Breast epithelium (tissue), 3 donors: ENCODE data around the gene TMEM170B.

Experiments used
- POLR2A ChIP-seq: fragments of 450-650 bp; IDR thresholded peaks from one replicate; pipeline ENCODE4 v1.6.1; 2016; ENCODE audit warnings: antibody characterized with exemption, mild to moderate bottlenecking, moderate library complexity
- POLR2AphosphoS5 ChIP-seq, 3 donors: sonication (generic); formaldehyde crosslinking; IDR thresholded peaks; one replicate each; pipeline ENCODE4 v1.6.1; 2017; ENCODE audit warnings: antibody characterized with exemption in 3 of 3
- TF ChIP-seq, protein P1 (sequence below), 3 donors: fragments of 450-650 bp; IDR thresholded peaks; one replicate each; pipeline ENCODE4 v1.5.1; 2016 to 2017; ENCODE audit warnings: antibody characterized with exemption in 3 of 3, mild to moderate bottlenecking in 3 of 3, moderate library complexity in 3 of 3

DNA sequence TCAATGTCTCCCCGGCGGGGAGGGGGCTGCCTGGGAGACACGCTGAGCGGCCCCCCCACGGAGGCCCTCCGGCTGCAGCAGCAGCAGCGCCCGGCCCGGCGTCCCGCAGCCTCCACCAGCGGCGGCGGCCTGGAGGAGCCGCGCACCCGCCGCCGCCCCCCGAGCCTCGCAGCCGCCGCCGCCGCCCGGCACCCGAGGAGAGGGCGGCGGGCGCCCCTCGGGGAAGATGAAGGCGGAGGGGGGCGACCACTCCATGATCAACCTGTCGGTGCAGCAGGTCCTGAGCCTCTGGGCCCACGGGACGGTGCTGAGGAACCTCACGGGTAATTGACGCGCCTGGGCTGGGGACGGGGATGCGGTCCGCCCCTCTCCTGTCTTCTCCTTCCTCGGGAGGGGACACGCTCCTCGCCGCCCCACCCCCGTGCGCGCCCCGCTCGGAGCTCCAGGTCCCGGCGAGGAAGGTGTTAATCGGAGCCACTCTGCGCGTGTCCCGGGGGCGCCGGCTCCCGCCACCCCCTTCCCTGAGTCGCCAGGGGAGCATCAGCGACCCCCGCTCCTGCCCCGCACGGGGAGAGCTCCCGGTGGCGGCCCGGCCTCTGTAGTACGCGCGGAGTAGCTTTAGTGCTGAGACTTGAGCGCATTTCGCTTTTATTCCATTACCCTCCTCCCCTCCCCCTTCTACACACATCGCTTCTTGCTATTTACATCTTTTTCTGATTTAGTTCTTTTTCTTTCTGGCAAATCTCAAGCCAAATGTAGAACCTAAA, 686 bp downstream of the TMEM170B start:
- TF ChIP-seq, protein P1, sequence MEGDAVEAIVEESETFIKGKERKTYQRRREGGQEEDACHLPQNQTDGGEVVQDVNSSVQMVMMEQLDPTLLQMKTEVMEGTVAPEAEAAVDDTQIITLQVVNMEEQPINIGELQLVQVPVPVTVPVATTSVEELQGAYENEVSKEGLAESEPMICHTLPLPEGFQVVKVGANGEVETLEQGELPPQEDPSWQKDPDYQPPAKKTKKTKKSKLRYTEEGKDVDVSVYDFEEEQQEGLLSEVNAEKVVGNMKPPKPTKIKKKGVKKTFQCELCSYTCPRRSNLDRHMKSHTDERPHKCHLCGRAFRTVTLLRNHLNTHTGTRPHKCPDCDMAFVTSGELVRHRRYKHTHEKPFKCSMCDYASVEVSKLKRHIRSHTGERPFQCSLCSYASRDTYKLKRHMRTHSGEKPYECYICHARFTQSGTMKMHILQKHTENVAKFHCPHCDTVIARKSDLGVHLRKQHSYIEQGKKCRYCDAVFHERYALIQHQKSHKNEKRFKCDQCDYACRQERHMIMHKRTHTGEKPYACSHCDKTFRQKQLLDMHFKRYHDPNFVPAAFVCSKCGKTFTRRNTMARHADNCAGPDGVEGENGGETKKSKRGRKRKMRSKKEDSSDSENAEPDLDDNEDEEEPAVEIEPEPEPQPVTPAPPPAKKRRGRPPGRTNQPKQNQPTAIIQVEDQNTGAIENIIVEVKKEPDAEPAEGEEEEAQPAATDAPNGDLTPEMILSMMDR (IDR thresholded peaks at IDR 0.05): no peak
- no peak for TF ChIP-seq POLR2AphosphoS5 (IDR thresholded peaks at IDR 0.05)
- no peak for TF ChIP-seq POLR2A
